Chondrocyte (in vitro differentiated cells): ENCODE measurements around the gene SIDT2. TPM values are rescaled to one million over a fixed set of nuclear protein-coding genes. Genes with fewer than 3 reads are reported as not detected.

Experiments
- DNase-seq: peaks from one replicate; pipeline ENCODE4 v3.0.0; 2021; ENCODE audit warnings: mixed read lengths, low spot score
- H3K27ac Mint-ChIP-seq: one replicate; pipeline ENCODE4 v1.8.0; 2021; ENCODE audit warnings: mild to moderate bottlenecking, moderate library complexity, mixed read lengths; ENCODE audit not compliant: unreplicated experiment
- H3K27me3 Mint-ChIP-seq: 2 replicates; pipeline ENCODE4 v1.8.0; 2021; ENCODE audit warnings: low read depth, mixed read lengths
- H3K36me3 Mint-ChIP-seq: 2 replicates; pipeline ENCODE4 v1.8.0; 2021; ENCODE audit warnings: low read depth, mixed read lengths
- H3K4me1 Mint-ChIP-seq: 2 replicates; pipeline ENCODE4 v1.8.0; 2021; ENCODE audit warnings: low read depth, mild to moderate bottlenecking, mixed read lengths
- H3K4me3 Mint-ChIP-seq: one replicate; pipeline ENCODE4 v1.8.0; 2021; ENCODE audit warnings: mild to moderate bottlenecking, moderate library complexity, mixed read lengths; ENCODE audit not compliant: unreplicated experiment
- H3K9me3 Mint-ChIP-seq: 2 replicates; pipeline ENCODE4 v1.8.0; 2021; ENCODE audit warnings: low read depth, mixed read lengths
- total RNA-seq: library from RNA; stranded (reverse); gene quantifications from 3 replicates; pipeline ENCODE4 v1.2.1, GENCODE V29; 2021
- TF ChIP-seq, protein P1 (sequence below): fragments of 200-600 bp; sonication (generic); IDR thresholded peaks from 2 replicates; pipeline ENCODE4 v1.5.0; 2021; ENCODE audit warnings: antibody characterized with exemption, mild to moderate bottlenecking, moderate library complexity

SIDT2 gene
- total RNA-seq, 1 donor from 2014 or later, result 38.8 TPM

DNA sequence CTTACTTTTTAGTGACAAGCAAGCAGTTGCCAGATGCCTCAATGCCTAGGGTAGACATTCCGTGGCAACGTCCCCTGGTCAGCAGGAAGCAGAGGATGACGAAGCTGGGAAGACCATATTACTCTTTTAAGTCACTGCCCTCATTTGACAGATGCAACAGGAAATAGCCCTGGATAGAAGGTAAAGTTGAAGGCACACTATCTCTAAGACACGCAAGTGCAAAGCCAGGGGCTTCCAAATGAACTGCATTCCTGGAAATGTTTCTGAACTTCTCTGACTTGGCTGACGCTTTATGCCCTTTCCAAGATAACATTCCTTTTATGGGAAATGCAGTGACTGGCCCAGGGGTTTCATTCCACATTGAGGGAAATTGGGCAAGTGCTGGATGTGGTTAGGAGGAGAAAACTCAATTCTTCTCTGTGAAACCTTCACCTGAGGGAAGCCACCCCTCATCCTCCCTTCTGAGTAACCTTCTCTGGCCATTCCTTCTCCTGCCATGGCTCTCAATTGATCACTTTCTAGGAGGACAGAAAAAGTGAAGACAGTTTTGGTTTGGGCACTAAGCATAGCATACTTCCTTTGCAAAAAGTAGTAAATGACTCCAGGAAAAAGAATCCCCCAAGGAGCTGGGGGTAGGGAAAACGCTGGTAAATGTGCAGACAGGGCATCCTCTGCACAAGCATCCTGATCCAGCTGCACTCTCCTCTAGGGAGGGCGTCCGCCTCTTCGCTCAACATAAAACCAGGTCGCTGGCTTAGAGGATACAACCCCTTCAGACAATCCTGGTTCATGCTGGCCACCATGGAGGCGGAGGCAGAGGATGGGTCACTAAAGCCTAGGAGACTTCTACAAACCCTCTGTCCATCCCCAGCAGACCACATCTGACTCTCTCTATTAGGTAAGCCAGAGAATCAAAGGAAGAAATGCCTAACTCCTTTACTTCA is 38.9 kb downstream of the SIDT2 start:
- peak; percentile 38 for DNase-seq
- H3K36me3 Mint-ChIP-seq, result peaks cover 28% of the 10 kb centered on the region
- H3K9me3 Mint-ChIP-seq, result no peaks in the 10 kb centered on the region
- peaks cover 55% of the 10 kb centered on the region for H3K4me1 Mint-ChIP-seq
- peak overlapping the region; percentile 41 for H3K4me3 Mint-ChIP-seq
- TF ChIP-seq, protein P1, sequence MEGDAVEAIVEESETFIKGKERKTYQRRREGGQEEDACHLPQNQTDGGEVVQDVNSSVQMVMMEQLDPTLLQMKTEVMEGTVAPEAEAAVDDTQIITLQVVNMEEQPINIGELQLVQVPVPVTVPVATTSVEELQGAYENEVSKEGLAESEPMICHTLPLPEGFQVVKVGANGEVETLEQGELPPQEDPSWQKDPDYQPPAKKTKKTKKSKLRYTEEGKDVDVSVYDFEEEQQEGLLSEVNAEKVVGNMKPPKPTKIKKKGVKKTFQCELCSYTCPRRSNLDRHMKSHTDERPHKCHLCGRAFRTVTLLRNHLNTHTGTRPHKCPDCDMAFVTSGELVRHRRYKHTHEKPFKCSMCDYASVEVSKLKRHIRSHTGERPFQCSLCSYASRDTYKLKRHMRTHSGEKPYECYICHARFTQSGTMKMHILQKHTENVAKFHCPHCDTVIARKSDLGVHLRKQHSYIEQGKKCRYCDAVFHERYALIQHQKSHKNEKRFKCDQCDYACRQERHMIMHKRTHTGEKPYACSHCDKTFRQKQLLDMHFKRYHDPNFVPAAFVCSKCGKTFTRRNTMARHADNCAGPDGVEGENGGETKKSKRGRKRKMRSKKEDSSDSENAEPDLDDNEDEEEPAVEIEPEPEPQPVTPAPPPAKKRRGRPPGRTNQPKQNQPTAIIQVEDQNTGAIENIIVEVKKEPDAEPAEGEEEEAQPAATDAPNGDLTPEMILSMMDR, result no peak
- peak overlapping the region; percentile 95 for H3K27ac Mint-ChIP-seq
- no peaks in the 10 kb centered on the region for H3K27me3 Mint-ChIP-seq

DNA sequence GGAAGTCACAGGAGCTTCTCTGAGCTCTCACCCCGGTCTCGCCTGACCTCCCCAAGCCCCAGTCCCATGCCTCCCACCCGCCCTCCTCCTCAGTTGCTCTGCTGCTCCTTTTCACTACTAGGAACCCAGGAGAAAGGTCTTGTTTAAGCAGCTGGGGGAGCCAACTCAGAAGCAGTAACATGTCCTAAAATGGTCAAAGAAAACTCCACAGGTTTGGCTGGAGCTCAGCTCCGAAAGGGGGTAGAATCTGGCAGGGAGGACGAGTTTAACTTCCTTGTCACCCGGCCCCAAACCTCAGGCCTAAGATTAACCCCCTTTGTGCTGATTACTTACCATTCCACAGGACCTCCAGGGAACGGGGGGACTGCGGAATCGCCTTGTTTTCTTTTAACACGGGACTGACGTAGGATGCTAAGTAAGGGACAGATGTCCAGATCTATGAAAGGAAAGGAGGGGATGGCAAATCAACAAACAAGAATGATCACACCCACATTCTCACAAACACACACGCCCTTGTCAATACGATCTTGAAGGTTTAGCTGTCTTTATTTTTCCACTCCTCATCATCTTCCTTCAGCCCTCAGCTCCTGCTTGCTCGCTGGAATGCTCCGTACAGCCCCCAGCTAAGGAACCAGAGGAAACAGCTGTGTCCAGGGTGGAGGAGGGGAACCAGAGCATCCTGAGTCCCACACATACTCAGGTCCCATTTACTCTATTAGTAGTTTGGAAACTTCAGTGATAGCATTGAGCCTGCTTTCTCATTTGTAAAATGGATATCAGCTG is 39.8 kb downstream of the SIDT2 start:
- H3K27me3 Mint-ChIP-seq, result no peaks in the 10 kb centered on the region
- no peaks in the 10 kb centered on the region for H3K9me3 Mint-ChIP-seq
- peak overlapping the region; percentile 41 for H3K4me3 Mint-ChIP-seq
- peak overlapping the region; percentile 95 for H3K27ac Mint-ChIP-seq
- H3K36me3 Mint-ChIP-seq, result peaks cover 24% of the 10 kb centered on the region
- DNase-seq, result no peak
- H3K4me1 Mint-ChIP-seq, result peaks cover 62% of the 10 kb centered on the region
- TF ChIP-seq, protein P1, result no peak

DNA sequence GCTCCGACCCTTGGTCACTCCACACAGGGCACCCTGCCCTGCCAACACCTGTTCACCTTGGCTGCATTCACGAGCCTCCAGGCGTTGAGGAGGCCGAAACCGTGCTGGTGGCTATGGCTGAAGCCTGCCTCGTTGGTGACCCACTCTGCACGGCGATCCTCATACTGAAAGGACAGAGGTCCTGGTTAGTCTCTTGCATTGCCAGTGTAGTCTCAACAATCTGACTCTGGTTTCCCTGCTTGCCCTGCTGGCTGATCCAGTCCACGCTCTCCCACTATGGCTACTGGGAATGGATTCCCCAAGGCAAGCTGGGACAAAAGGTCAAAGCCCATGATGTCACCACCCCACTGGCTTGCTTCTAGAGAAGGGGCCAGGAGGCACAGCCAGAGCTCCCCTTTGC is 40.5 kb downstream of the SIDT2 start:
- TF ChIP-seq, protein P1, result no peak
- Mint-ChIP-seq H3K4me3 (no peak overlapping the region), H3K27me3 (no peaks in the 10 kb centered on the region), H3K9me3 (no peaks in the 10 kb centered on the region), H3K36me3 (peaks cover 20% of the 10 kb centered on the region), H3K4me1 (peaks cover 62% of the 10 kb centered on the region), H3K27ac (peak overlapping the region; percentile 36)
- DNase-seq, result peak; percentile 60

DNA sequence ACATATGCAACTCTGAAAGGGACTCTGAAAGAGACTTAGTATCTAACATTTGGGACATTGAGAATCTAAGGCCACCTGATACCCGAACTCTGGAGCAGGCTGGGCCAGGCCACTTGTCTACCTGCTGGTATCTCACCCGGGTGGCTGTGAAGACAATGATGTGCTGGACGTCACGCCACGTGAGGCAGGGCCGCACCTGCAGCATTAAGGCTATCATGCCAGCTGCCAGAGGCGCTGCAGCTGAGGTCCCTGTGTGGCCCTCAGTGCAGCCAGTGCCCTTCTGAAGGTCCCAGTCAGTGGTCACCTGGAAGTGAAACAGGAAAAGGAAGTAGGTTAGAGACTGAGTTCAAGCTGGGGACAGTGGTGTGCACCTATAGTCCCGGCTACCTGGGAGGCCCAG is 40.9 kb downstream of the SIDT2 start:
- TF ChIP-seq, protein P1, result no peak
- peaks cover 62% of the 10 kb centered on the region for H3K4me1 Mint-ChIP-seq
- H3K27ac Mint-ChIP-seq, result no peak overlapping the region
- no peaks in the 10 kb centered on the region for H3K9me3 Mint-ChIP-seq
- DNase-seq, result peak; percentile 78
- H3K36me3 Mint-ChIP-seq, result peaks cover 16% of the 10 kb centered on the region
- no peaks in the 10 kb centered on the region for H3K27me3 Mint-ChIP-seq
- H3K4me3 Mint-ChIP-seq, result no peak overlapping the region

DNA sequence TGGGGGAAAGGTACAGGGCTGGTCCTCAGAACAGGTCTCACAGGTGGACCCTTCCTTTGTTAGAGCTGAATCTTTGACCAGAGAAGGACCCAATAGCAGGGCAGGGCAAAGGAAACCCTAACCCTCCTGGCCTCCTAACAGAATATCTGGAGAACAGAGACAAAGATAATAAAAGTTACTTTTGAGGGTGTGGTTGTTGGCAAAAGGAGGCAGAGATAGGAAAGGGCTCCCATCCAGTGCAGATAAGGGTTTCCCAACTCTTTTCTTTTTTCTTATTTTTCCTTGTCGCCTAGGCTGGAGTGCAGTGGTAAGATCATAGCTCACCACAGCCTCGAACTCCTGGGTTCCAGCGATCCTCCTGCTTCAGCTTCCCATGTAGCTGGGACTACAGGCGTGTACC is 41.5 kb downstream of the SIDT2 start:
- DNase-seq, result no peak
- H3K27me3 Mint-ChIP-seq, result no peaks in the 10 kb centered on the region
- peaks cover 12% of the 10 kb centered on the region for H3K36me3 Mint-ChIP-seq

More for the DNA sequence above, 41.5 kb downstream of the SIDT2 start:
- H3K27ac Mint-ChIP-seq, result peak overlapping the region; percentile 51
- no peaks in the 10 kb centered on the region for H3K9me3 Mint-ChIP-seq
- TF ChIP-seq, protein P1, result no peak
- H3K4me1 Mint-ChIP-seq, result peaks cover 62% of the 10 kb centered on the region
- no peak overlapping the region for H3K4me3 Mint-ChIP-seq
